Stimulated activated CD8-positive, alpha-beta memory T cell treated with anti-CD3 and anti-CD28 coated beads, Interleukin-7, amount 100 ng/mL, for 24 hours (primary cell): Measurements from ENCODE around the gene BTRC.
A peak's percentile ranks its signal among the peaks of the same experiment; 100 is the strongest.
"Not testable (repeated sequence)": the region's sequence is repeated elsewhere in the genome, so short reads cannot be mapped to it uniquely, and the experiment has no call there.

Experiments used
- DNase-seq: peaks from one replicate; pipeline ENCODE4 v3.0.0-alpha.2; 2020; ENCODE audit warnings: low read depth

Gene BTRC

DNA sequence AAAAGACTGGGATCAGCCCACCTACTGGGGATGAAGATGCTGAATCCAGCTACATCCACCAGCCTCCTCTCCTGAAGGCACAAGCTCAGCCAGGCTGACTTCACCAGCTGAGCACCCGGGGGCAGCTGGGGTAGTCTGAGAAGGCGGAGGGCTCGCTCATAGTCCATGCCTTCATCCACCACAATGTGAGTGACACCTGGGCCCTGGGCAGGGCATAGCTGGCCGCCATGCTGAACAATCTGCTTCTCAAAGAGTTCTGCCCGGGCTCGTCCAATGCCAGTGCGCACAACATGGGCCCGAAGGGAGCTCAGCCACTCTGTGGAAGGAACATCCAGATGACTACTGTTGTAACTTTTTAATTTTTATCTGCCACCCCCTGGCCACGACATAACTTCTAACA is 231.9 kb downstream of the BTRC start:
- no peak for DNase-seq

- DNase-seq: peak; percentile 91
Observed at GRCh38 chr10:101587725-101588653, 234.0 kb downstream of the BTRC start, which contains the start of the genes DPCD and POLL. Gene DPCD, plus strand, starts transcription at chr10:101588321. Its CDS starts 16 bp downstream, at chr10:101588337. Gene POLL, minus strand, starts transcription at chr10:101588257. Its CDS starts 897 bp downstream, at chr10:101587360.

DNA sequence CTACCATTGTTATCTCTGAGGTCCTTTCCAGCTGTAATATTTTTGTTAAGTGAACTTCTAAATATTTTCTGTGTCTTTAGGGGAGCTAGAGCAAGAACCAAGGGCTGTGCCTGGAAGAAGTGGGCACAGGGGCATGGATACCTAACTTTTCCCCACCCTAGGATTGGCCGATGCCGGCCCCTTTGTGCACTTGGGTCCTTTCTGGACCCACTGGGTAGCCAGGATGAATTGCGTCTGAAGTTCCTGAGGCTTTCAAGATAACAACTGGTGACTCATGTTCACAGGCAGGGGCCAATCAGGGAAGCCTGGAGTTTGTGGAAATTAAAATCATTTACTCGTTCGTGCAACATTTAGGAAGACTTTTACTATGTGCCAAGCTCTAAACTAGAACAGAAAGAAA is 234.9 kb downstream of the BTRC start:
- no peak for DNase-seq

- not testable (repeated sequence) for DNase-seq
Observed at GRCh38 chr10:101593331-101593730, 239.4 kb downstream of the BTRC start.

- DNase-seq: no peak
Observed at GRCh38 chr10:101595591-101596433, 241.8 kb downstream of the BTRC start.

DNA sequence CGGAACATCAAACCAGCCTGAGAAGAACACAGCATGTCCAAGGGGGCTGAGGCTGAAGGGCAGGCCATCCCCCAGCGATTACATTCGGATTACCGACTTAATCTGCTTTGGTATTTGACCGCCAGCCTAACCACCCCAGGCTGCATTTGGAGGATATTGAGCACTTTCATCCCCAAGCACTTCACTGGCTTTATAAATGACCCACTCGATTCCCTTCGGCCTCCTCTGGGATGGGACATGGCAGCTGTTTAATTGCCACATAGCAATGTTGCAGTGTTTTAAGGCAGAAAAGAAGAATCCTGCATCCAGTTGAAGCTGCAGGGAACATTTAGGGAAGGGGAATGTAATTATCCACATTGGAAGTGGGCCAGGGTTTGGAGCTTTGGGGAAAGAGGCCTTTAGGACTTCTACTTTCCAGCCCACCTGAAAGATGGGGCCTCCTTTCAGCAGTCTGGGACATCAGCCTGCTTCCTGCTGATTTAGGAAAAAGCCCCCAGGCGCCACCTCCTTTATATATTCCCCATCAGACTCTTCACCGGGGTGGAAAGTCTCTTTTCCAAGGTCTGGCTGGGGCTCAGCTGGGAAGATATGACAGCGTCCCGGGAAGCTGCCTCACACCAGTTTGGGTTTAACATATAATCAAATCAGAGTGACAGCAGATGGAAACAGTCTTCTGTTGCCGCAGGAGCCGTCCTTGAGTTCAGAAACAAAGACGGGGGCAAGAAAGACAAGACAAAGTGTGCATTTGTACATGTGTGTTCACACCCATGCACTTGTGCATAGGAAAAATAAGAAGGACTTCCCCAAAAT is 243.3 kb downstream of the BTRC start:
- no peak for DNase-seq

GRCh38 chr10:101601541-101601940 is 247.6 kb downstream of the BTRC start:
- no peak for DNase-seq

GRCh38 chr10:101602761-101603398 is 248.9 kb downstream of the BTRC start:
- peak; percentile 37 for DNase-seq
